ENCODE results near the gene MCU. TPM values are rescaled to one million over a fixed set of nuclear protein-coding genes. Genes with fewer than 3 reads are reported as not detected.

Gene MCU
- total RNA-seq, 1 experiment from 2014 or later, result 37.2 TPM

DNA sequence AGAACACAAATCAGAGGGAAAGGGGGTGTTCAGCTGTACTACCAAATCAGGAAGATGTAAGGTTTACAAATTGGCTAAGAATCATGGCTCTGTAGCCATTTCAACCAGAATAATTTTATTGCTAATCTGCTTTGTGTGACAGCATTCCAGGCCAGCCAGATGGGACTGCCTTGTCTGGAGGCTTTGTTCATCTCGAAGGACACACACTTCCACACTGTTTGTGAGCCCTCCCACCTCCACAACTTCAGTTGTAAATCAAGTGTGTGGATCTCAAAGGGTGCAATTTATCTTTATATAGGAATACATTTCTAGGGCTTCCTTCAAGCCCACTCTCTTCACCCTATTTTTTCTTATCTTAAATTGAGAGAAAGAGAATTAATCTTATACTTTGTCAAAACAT is 194.7 kb downstream of the MCU start (continued):
- TF ChIP-seq, protein P1, sequence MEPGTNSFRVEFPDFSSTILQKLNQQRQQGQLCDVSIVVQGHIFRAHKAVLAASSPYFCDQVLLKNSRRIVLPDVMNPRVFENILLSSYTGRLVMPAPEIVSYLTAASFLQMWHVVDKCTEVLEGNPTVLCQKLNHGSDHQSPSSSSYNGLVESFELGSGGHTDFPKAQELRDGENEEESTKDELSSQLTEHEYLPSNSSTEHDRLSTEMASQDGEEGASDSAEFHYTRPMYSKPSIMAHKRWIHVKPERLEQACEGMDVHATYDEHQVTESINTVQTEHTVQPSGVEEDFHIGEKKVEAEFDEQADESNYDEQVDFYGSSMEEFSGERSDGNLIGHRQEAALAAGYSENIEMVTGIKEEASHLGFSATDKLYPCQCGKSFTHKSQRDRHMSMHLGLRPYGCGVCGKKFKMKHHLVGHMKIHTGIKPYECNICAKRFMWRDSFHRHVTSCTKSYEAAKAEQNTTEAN (CRISPR knock-in tag; IDR thresholded peaks at IDR 0.05), result no peak
- TF ChIP-seq NR3C1 (CRISPR knock-in tag; conservative IDR thresholded peaks at IDR 0.05; ENCODE audit: low read depth), result no peak
- no peak for TF ChIP-seq HMGA2 (CRISPR knock-in tag; IDR thresholded peaks at IDR 0.05)
- TF ChIP-seq MAX (CRISPR knock-in tag; IDR thresholded peaks at IDR 0.05), result no peak
- no peak for TF ChIP-seq NFATC4 (CRISPR knock-in tag; IDR thresholded peaks at IDR 0.05)
- TF ChIP-seq GABPB1 (CRISPR knock-in tag; IDR thresholded peaks at IDR 0.05), result no peak

GRCh38 chr10:72887043-72887442 is 195.1 kb downstream of the MCU start:
- Mint-ChIP-seq H3K27me3 (ENCODE audit: low read depth) (no peaks in the 10 kb centered on the region), H3K4me1 (peaks cover 45% of the 10 kb centered on the region), H3K27ac (peak overlapping the region; percentile 96), H3K36me3 (peaks cover 45% of the 10 kb centered on the region), H3K9me3 (peaks cover 28% of the 10 kb centered on the region), H3K4me3 (peak overlapping the region; percentile 56)
- CTCF ChIA-PET, result no interaction called here
- DNase-seq (ENCODE audit: low spot score) (no peak), ATAC-seq (peak; percentile 91)
- POLR2A ChIA-PET, result no interaction called here
- TF ChIP-seq, protein P2, sequence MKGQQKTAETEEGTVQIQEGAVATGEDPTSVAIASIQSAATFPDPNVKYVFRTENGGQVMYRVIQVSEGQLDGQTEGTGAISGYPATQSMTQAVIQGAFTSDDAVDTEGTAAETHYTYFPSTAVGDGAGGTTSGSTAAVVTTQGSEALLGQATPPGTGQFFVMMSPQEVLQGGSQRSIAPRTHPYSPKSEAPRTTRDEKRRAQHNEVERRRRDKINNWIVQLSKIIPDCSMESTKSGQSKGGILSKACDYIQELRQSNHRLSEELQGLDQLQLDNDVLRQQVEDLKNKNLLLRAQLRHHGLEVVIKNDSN (CRISPR knock-in tag; IDR thresholded peaks at IDR 0.05), result peak; percentile 75
- TF ChIP-seq JAZF1 (CRISPR knock-in tag; IDR thresholded peaks at IDR 0.05), result no peak
- peak; percentile 27; the same call in 1 of the 2 replicates for TF ChIP-seq MAX (CRISPR knock-in tag; IDR thresholded peaks at IDR 0.05)
- TF ChIP-seq, protein P3, sequence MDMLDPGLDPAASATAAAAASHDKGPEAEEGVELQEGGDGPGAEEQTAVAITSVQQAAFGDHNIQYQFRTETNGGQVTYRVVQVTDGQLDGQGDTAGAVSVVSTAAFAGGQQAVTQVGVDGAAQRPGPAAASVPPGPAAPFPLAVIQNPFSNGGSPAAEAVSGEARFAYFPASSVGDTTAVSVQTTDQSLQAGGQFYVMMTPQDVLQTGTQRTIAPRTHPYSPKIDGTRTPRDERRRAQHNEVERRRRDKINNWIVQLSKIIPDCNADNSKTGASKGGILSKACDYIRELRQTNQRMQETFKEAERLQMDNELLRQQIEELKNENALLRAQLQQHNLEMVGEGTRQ (CRISPR knock-in tag; IDR thresholded peaks at IDR 0.05), result peak; percentile 78
- TF ChIP-seq NFYB (CRISPR knock-in tag; conservative IDR thresholded peaks at IDR 0.05; ENCODE audit: low read depth), result peak; percentile 50

- Mint-ChIP-seq H3K27me3 (ENCODE audit: low read depth) (no peaks in the 10 kb centered on the region), H3K9me3 (peaks cover 17% of the 10 kb centered on the region), H3K27ac (peak overlapping the region; percentile 83; the same call in 1 of the 2 replicates), H3K4me3 (no peak overlapping the region), H3K4me1 (peaks cover 39% of the 10 kb centered on the region), H3K36me3 (peaks cover 33% of the 10 kb centered on the region)
- POLR2A ChIA-PET, result no interaction called here
- TF ChIP-seq MAX (CRISPR knock-in tag; IDR thresholded peaks at IDR 0.05), result no peak
- TF ChIP-seq ZBTB21 (CRISPR knock-in tag; IDR thresholded peaks at IDR 0.05; ENCODE audit: borderline replicate concordance), result no peak
- TF ChIP-seq, protein P4, sequence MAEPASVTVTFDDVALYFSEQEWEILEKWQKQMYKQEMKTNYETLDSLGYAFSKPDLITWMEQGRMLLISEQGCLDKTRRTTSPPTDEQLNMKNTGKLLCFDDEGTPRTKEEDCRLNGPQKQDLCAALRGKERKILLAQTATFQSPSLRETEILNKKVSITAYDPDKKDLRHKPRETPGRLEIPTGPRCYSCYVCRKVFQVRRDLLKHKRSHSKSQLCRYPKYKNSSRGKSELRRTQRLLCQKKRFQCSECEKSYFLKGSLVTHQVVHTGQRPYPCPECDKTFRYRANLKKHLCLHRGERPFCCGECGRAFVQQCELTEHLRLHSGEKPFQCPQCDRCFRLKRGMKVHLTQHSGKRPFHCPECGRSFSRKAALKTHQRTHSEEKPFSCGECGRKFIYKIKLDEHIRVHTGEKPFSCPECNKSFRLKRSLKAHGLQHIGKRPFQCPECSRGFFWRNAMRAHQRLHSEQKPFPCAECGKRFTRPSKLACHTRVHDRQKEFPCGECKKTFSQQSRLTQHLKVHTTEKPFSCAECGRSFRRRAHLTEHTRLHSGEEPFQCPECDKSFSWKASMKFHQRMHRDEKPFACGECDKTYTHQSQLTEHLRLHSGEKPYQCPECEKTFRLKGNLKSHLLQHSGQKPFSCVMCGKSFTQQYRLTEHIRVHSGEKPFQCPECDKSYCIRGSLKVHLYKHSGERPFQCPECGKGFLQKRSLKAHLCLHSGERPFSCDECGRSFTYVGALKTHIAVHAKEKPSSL (CRISPR knock-in tag; conservative IDR thresholded peaks at IDR 0.05), result no peak
- TF ChIP-seq FOXJ3 (CRISPR knock-in tag; IDR thresholded peaks at IDR 0.05; ENCODE audit: borderline replicate concordance), result no peak
- no peak for TF ChIP-seq RORB (CRISPR knock-in tag; IDR thresholded peaks at IDR 0.05)
- no peak for TF ChIP-seq NFE2L1 (CRISPR knock-in tag; IDR thresholded peaks at IDR 0.05)
- no peak for TF ChIP-seq ZSCAN18 (CRISPR knock-in tag; IDR thresholded peaks at IDR 0.05)
- TF ChIP-seq FOXK1 (CRISPR knock-in tag; IDR thresholded peaks at IDR 0.05), result no peak
- TF ChIP-seq MLX (CRISPR knock-in tag; IDR thresholded peaks at IDR 0.05), result no peak
- no peak for TF ChIP-seq ZNF317 (CRISPR knock-in tag; IDR thresholded peaks at IDR 0.05; ENCODE audit: borderline replicate concordance, low read depth)
- TF ChIP-seq SOX15 (CRISPR knock-in tag; IDR thresholded peaks at IDR 0.05), result no peak
- TF ChIP-seq, protein P5, sequence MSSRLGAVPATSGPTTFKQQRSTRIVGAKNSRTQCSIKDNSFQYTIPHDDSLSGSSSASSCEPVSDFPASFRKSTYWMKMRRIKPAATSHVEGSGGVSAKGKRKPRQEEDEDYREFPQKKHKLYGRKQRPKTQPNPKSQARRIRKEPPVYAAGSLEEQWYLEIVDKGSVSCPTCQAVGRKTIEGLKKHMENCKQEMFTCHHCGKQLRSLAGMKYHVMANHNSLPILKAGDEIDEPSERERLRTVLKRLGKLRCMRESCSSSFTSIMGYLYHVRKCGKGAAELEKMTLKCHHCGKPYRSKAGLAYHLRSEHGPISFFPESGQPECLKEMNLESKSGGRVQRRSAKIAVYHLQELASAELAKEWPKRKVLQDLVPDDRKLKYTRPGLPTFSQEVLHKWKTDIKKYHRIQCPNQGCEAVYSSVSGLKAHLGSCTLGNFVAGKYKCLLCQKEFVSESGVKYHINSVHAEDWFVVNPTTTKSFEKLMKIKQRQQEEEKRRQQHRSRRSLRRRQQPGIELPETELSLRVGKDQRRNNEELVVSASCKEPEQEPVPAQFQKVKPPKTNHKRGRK (CRISPR knock-in tag; IDR thresholded peaks at IDR 0.05; ENCODE audit: borderline replicate concordance), result no peak
- TF ChIP-seq, protein P3 (CRISPR knock-in tag; IDR thresholded peaks at IDR 0.05), result no peak
- TF ChIP-seq TEAD4 (CRISPR knock-in tag; IDR thresholded peaks at IDR 0.05), result no peak
- no peak for TF ChIP-seq TP53 (CRISPR knock-in tag; IDR thresholded peaks at IDR 0.05)
- ATAC-seq, result no peak
- no peak for DNase-seq (ENCODE audit: low spot score)
- CTCF ChIA-PET, result no interaction called here
Observed at GRCh38 chr10:72888151-72888638, 196.3 kb downstream of the MCU start.
